Activated CD4-positive, alpha-beta T cell treated with anti-CD3 and anti-CD28 coated beads, Interleukin-2, amount 10 ng/mL, durations not matched to agents 7 days and 5 days (primary cell): Measurements from ENCODE around the gene TRMT1. TPM values are rescaled to one million over a fixed set of nuclear protein-coding genes. Genes with fewer than 3 reads are reported as not detected.

Source experiments
- CTCF ChIA-PET: fragments of 350-600 bp; sonication (Branson Sonifier 250); formaldehyde crosslinking; loops from one replicate; lab custom pipeline; 2021; ENCODE audit warnings: antibody characterized with exemption; lab: Charles Lee
- POLR2A ChIA-PET: fragments of 350-600 bp; sonication (Branson Sonifier 250); formaldehyde crosslinking; loops from one replicate; lab custom pipeline; 2021; ENCODE audit warnings: antibody characterized with exemption; lab: Charles Lee
- DNase-seq: peaks from one replicate; pipeline ENCODE4 v3.0.0-alpha.2; 2020
- H3K27ac Mint-ChIP-seq: one replicate; pipeline ENCODE4 v1.8.0; 2021; ENCODE audit warnings: mild to moderate bottlenecking, moderate library complexity, mixed read lengths
- H3K27me3 Mint-ChIP-seq: one replicate; pipeline ENCODE4 v1.8.0; 2021; ENCODE audit warnings: mixed read lengths
- H3K36me3 Mint-ChIP-seq: one replicate; pipeline ENCODE4 v1.8.0; 2021; ENCODE audit warnings: low read depth, mixed read lengths
- H3K4me1 Mint-ChIP-seq: one replicate; pipeline ENCODE4 v1.8.0; 2021; ENCODE audit warnings: mixed read lengths
- H3K4me3 Mint-ChIP-seq: one replicate; pipeline ENCODE4 v1.8.0; 2021; ENCODE audit warnings: mild to moderate bottlenecking, moderate library complexity, mixed read lengths
- H3K9me3 Mint-ChIP-seq: one replicate; pipeline ENCODE4 v1.8.0; 2021; ENCODE audit warnings: mixed read lengths
- total RNA-seq, 2 experiments: library from RNA; stranded (reverse); gene quantifications; one replicate each; pipeline ENCODE4 v1.2.3, GENCODE V29; 2021

TRMT1 gene
- total RNA-seq, 2 experiments from 2014 or later: 44.7 to 58.3 TPM

DNA sequence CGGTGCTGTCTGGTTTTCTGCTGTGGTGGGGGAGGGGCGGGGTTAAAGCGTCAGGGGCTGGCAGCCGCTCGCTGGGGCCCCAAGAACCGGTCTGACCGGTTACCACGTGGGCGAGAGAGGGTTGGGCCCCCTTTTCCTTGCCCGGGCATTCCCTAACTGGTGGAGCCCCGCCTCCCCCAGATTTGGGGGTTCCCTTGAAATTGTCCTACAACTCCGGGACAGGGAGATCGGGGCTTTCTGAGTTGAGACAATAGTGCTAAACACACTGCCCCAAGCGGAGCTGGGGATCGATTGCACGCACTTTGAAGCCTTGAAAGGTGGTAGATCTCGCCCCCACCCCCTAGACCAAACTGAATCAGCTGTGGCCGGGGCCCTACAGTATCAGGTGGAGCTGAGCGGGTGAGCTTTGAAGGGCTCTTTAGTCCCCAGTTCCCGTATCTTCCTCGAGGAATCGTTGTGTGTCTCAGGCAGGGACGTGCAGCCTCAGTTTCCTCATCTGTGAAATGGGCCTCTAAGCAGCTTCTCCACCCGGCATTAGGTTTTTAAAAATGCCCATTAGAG lies 38.5 kb upstream of the TRMT1 start:
- POLR2A ChIA-PET: interaction anchor here (0.6 to 1.4 kb wide), 4 partner anchors 9 to 1339 kb away, joined by 3 to 7 read pairs (median 6); no protein-coding TSS in a partner anchor
- peak overlapping the region; percentile 97 for H3K4me3 Mint-ChIP-seq
- peaks cover 35% of the 10 kb centered on the region for H3K4me1 Mint-ChIP-seq
- peak overlapping the region; percentile 100 for H3K27ac Mint-ChIP-seq
- peak; percentile 78 for DNase-seq
- H3K36me3 Mint-ChIP-seq: peaks cover 34% of the 10 kb centered on the region
- no peaks in the 10 kb centered on the region for H3K27me3 Mint-ChIP-seq
- CTCF ChIA-PET: interaction anchor here (0.8 to 1.5 kb wide), 8 partner anchors 9 to 51 kb away, joined by 3 to 7 read pairs (median 4); no protein-coding TSS in a partner anchor
- no peaks in the 10 kb centered on the region for H3K9me3 Mint-ChIP-seq

DNA sequence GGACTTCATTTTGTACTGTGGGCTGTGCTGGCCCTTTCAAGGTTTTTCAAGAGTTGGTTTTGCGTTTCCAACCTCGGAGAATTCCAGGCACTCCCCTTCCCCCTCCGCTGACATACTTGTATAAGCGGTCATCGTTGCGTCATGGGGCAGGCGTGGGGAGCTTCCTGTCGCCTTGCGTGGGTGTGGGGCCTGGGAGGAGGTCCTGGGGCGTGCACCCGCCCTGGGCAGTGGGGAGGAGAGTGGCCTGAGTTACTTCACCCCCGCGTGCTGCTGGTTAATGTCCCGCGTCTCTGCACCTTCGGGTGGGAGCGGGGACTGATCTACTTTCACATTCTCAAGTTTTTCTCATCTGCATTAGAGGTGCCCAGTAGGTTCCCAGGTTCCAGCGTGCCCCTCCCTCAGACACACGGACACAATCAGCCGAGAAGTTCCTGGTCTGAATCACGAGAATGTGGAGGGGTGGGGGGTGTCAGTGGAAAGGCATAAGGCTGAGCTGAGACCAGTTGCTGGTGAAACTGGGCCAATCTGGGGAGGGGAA lies 37.8 kb upstream of the TRMT1 start:
- peak overlapping the region; percentile 100 for H3K27ac Mint-ChIP-seq
- H3K27me3 Mint-ChIP-seq: no peaks in the 10 kb centered on the region
- POLR2A ChIA-PET: interaction anchor here (0.8 to 1.4 kb wide), 2 partner anchors 10 to 24 kb away, joined by 6 to 7 read pairs; no protein-coding TSS in a partner anchor
- no peaks in the 10 kb centered on the region for H3K9me3 Mint-ChIP-seq
- H3K4me3 Mint-ChIP-seq: peak overlapping the region; percentile 97
- peaks cover 34% of the 10 kb centered on the region for H3K4me1 Mint-ChIP-seq
- CTCF ChIA-PET: interaction anchor here (1.1 kb wide), 2 partner anchors 10 to 27 kb away, joined by 5 to 7 read pairs; no protein-coding TSS in a partner anchor
- H3K36me3 Mint-ChIP-seq: peaks cover 32% of the 10 kb centered on the region
- peak; percentile 61 for DNase-seq

DNA sequence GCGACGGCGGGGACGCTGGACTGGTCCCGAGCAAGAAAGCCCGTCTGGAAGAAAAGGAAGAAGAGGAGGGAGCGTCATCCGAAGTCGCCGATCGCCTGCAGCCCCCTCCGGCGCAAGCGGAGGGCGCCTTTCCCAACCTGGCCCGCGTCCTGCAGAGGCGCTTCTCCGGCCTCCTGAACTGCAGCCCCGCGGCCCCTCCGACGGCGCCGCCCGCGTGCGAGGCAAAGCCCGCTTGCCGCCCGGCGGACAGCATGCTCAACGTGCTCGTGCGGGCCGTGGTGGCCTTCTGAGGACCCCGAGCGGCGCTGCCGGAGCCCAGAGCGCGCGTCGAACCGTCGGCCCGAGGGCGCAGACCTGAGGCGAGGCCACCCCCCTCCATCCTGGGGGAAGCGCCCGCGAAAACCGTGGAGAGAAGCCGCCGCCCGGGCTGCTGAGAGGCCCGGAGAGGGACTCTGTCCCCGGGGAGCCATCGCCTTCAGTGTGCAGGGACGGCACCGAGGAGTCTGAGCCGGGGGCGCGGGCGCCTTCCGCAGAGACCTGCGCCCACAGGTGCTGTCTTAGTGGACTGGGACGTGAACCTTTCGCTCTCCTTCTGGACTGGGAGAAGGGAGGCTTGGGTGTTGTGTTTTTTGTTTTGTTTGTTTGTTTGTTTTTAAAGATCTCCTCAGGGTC lies 37.2 kb upstream of the TRMT1 start:
- Mint-ChIP-seq H3K9me3 (no peaks in the 10 kb centered on the region), H3K27ac (peak overlapping the region; percentile 100), H3K36me3 (peaks cover 32% of the 10 kb centered on the region), H3K4me1 (peaks cover 38% of the 10 kb centered on the region), H3K27me3 (no peaks in the 10 kb centered on the region), H3K4me3 (peak overlapping the region; percentile 97)
- POLR2A ChIA-PET: interaction anchor here (1.5 to 1.7 kb wide), 2 partner anchors 8 to 54 kb away, joined by 3 to 5 read pairs; no protein-coding TSS in a partner anchor
- CTCF ChIA-PET: interaction anchor here (2.0 kb wide), 2 partner anchors 10 to 14 kb away, joined by 10 to 11 read pairs; no protein-coding TSS in a partner anchor
- DNase-seq: no peak

DNA sequence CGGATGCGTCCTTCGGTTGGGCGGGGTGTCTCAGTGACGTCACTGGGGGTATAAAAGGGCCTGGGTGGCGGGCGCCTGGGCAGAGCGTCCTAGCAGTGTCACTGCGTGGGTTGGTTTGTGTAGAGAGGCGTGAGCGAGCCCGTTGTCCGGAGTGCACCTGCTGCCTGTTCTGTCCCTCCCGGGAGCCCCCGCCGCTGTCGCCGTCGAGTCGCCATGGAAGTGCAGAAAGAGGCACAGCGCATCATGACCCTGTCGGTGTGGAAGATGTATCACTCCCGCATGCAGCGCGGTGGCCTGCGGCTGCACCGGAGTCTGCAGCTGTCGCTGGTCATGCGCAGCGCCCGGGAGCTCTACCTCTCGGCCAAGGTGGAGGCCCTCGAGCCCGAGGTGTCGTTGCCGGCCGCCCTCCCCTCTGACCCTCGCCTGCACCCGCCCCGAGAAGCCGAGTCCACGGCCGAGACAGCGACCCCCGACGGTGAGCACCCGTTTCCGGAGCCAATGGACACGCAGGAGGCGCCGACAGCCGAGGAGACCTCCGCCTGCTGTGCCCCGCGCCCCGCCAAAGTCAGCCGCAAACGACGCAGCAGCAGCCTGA lies 36.5 kb upstream of the TRMT1 start:
- peaks cover 26% of the 10 kb centered on the region for H3K36me3 Mint-ChIP-seq
- no peaks in the 10 kb centered on the region for H3K27me3 Mint-ChIP-seq
- ChIA-PET CTCF (interaction anchor here (1.1 to 2.0 kb wide), 7 partner anchors 8 to 175 kb away, joined by 3 to 11 read pairs (median 5); no protein-coding TSS in a partner anchor), POLR2A (interaction anchor here (0.6 to 1.7 kb wide), 9 partner anchors 8 to 853 kb away, joined by 3 to 5 read pairs (median 3); partner anchors contain the start of gene RFX1)
- H3K4me1 Mint-ChIP-seq: peaks cover 35% of the 10 kb centered on the region
- peak; percentile 97 for DNase-seq
- peak overlapping the region; percentile 97 for H3K4me3 Mint-ChIP-seq
- H3K27ac Mint-ChIP-seq: peak overlapping the region; percentile 100
- no peaks in the 10 kb centered on the region for H3K9me3 Mint-ChIP-seq

DNA sequence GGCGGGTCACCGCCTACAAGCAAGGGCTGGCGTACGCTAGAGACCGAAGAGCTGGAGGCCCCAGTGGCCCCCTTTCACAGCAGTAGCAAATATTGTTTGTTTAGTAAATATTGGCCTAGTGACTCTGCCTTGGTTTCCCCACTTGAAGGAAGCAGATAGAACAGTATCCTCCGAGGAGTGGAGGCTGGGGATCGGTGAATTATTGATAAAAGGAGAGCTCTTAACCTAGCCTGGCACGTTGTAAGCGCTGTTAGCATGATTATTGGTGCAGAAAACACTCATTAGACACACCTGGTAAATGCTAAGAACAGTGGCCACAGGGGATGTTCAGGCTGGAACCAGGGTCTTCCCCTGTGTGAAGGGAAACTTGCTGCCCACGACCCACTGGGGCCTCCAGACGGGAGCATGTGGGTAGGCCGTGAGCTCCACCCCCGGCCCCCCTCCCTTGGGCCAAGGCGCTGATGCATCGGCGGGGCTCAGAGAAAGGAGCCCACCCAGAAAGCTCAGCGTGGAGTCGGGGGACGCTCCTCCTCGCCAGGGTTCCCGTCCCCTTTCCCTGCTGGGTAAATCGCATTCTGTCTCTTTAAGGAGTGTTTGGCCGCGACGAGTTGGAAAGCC lies 35.9 kb upstream of the TRMT1 start:
- H3K9me3 Mint-ChIP-seq: no peaks in the 10 kb centered on the region
- peaks cover 26% of the 10 kb centered on the region for H3K36me3 Mint-ChIP-seq
- DNase-seq: no peak
- CTCF ChIA-PET: interaction anchor here (0.6 to 2.0 kb wide), 10 partner anchors 9 to 685 kb away, joined by 3 to 11 read pairs (median 4); no protein-coding TSS in a partner anchor
- H3K4me3 Mint-ChIP-seq: peak overlapping the region; percentile 97
- H3K4me1 Mint-ChIP-seq: peaks cover 30% of the 10 kb centered on the region
- H3K27me3 Mint-ChIP-seq: no peaks in the 10 kb centered on the region
- POLR2A ChIA-PET: interaction anchor here (0.6 to 1.7 kb wide), 10 partner anchors 9 to 854 kb away, joined by 3 to 5 read pairs (median 3); partner anchors contain the start of gene RFX1
- H3K27ac Mint-ChIP-seq: peak overlapping the region; percentile 100

DNA sequence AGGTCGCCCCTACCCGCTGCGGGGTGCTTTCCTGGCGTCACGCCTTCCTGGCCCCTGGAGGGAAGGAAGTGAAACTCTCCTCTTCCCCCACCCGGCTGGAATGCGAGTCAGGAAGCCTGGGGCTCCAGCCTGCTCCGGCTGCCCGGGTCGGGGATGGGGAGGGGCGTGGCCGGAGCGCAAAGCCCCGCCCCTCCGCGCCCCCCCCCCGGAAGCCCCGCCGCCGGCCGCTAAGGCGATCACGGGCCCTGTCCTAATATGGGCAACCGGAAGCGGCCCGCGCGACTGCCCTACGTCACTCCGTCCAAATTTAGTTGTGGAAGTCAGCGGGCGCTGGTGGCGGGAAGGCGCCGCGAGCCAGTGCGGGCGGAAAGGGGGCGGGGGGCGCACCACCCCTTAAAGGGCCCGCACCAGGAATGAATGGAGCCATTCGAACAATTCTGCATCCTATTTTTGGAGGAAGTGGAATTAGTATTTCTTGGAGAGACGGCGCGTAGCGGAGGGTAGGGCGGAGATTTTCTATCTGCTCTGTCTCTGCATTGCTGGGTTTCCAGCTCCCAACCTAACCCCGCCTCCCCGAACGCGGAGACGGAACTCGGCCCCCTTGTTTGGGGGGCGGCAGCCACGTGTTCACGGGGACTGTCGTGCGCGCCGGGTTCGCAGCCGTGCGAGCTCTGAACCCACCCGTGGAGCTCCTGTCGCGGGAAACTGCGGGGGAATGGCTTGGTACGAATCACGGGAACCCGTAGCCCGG lies 35.2 kb upstream of the TRMT1 start:
- peak overlapping the region; percentile 100 for H3K27ac Mint-ChIP-seq
- DNase-seq: peak; percentile 96
- peak overlapping the region; percentile 97 for H3K4me3 Mint-ChIP-seq
- POLR2A ChIA-PET: interaction anchor here (0.6 to 1.7 kb wide), 7 partner anchors 10 to 854 kb away, joined by 3 to 5 read pairs (median 3); partner anchors contain the start of gene RFX1
- H3K4me1 Mint-ChIP-seq: peaks cover 27% of the 10 kb centered on the region
- CTCF ChIA-PET: interaction anchor here (0.6 to 2.0 kb wide), 10 partner anchors 10 to 686 kb away, joined by 3 to 11 read pairs (median 4); no protein-coding TSS in a partner anchor
- peaks cover 29% of the 10 kb centered on the region for H3K36me3 Mint-ChIP-seq
- H3K9me3 Mint-ChIP-seq: no peaks in the 10 kb centered on the region
- no peaks in the 10 kb centered on the region for H3K27me3 Mint-ChIP-seq

DNA sequence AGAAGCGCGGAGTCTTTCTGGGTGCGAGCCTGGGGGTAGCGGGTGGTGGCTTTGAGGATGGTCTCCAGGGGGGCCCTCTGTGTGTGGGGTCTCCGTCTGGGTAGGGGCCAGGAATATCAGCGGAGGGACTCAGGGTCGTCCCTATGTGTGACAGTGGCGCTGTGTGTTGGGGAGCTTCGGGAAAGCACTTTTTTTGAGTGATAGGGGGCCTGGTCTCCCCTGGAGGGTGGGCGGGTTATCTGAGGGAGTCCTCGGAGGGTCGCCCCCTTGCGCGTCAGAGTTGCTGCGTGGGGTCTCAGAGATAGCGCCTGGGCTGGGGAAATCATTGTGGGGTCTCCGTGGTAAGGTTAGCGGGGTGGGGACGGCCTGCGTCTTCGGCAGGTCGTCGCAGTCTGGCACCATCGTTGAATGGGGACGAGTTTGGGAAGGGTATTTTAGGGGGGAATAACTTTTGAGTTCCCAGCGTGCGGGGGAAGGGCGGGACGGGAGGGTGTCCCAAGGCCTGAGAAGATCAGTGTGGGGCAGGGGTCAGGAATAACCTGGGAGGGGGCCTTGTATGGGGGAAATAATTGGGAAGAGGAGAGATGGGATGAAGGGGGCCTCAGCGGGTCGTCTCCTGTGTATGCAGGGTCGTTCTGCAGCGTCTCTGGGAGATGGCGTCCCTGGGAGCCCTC lies 34.5 kb upstream of the TRMT1 start:
- DNase-seq: peak; percentile 35
- Mint-ChIP-seq H3K4me1 (peaks cover 20% of the 10 kb centered on the region), H3K4me3 (peak overlapping the region; percentile 97), H3K27me3 (no peaks in the 10 kb centered on the region), H3K27ac (peak overlapping the region; percentile 91), H3K36me3 (peaks cover 29% of the 10 kb centered on the region), H3K9me3 (no peaks in the 10 kb centered on the region)
- CTCF ChIA-PET: interaction anchor here (1.0 to 1.9 kb wide), 4 partner anchors 13 to 186 kb away, joined by 3 to 6 read pairs (median 6); partner anchors contain the start of gene NACC1
- POLR2A ChIA-PET: no interaction called here

DNA sequence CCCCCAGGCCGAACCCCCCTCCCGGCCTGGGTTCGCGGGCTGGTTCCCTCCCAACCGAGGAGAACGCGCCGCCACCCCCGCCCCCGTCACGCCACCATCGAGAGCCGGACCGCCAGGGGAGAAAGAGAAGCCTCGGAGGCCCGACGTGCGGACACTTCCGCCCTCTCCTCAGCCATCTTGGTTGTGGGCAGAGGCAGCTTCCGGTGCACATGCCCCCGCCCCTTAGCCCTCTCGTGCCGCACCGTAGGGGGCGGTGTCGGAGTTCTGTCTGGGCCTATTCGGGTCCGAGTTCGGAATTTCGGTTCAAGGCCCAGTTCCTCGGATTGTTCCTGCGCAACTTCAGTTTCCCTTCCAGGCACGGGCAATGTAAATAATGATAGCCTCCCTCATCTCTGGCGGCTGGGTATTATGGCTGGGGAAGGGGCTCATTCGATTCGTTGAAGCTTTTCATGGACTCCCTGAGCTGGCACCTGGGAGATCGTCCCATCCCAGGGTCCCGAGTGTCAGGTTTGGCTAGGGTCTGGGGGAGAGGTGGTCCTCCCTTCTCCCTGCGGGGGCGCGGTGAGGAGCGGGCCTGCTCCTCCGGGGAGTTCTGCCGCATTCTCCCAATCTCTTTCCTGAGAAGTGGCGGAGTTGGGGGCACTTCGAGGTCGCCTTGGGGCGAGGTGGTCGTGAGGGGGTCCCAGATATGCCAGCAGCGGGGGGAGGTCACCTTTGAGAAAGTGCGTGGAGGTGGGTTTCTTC lies 33.8 kb upstream of the TRMT1 start, which contains the start of the genes IER2 and STX10:
TSS of gene IER2 (plus strand) at position 225 of the 744 bp plus-strand sequence. CDS start 2,776 bp downstream, outside the sequence.
TSS of gene STX10 (minus strand) at position 189 of the 744 bp plus-strand sequence. CDS start 202 bp downstream, outside the sequence.
- CTCF ChIA-PET: interaction anchor here (0.6 to 1.9 kb wide), 10 partner anchors 8 to 260 kb away, joined by 3 to 6 read pairs (median 5); partner anchors contain the start of gene NACC1
- peak within 1 kb of the TSS; percentile 91 for H3K27ac Mint-ChIP-seq

DNA sequence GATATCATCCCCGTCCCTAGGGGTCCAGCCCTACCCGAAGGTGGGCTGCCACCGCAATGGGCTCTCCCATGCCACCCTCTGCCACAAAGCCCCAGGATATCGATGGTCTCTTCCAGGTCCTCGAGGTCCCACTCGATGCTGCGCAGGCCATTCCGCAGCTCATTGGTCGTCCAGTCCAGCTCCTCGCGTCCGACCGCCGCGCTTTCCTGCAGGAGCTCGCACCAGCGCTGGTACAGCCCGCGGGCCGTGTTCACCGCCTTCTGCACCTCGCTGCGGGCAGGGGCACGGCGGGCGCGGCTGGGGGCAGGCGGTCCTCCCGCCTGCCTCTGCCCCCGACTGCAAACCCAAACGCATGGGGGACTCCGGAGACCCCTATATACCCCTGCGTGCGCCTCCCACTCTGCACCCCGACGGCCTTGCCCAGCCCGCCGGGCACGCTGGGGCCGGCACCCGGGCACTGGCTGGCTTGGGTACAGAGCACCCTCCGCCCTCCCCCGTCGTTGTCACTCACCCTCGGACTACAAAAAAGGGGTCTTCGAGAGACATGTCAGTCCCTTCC lies 33.2 kb upstream of the TRMT1 start:
- peak overlapping the region; percentile 97 for H3K4me3 Mint-ChIP-seq
- peaks cover 20% of the 10 kb centered on the region for H3K36me3 Mint-ChIP-seq
- no peaks in the 10 kb centered on the region for H3K9me3 Mint-ChIP-seq
- peaks cover 19% of the 10 kb centered on the region for H3K4me1 Mint-ChIP-seq
- DNase-seq: peak; percentile 37
- ChIA-PET CTCF (interaction anchor here (0.6 to 1.9 kb wide), 10 partner anchors 8 to 260 kb away, joined by 3 to 6 read pairs (median 4); partner anchors contain the start of gene NACC1), POLR2A (no interaction called here)
- peak overlapping the region; percentile 91 for H3K27ac Mint-ChIP-seq
- H3K27me3 Mint-ChIP-seq: no peaks in the 10 kb centered on the region

More for the DNA sequence above, 33.8 kb upstream of the TRMT1 start, which contains the start of the genes IER2 and STX10:
- Mint-ChIP-seq H3K36me3 (peaks cover 26% of the 10 kb centered on the region), H3K27me3 (no peaks in the 10 kb centered on the region), H3K4me1 (peaks cover 19% of the 10 kb centered on the region), H3K9me3 (no peaks in the 10 kb centered on the region), H3K4me3 (peak within 1 kb of the TSS; percentile 97)
- POLR2A ChIA-PET: no interaction called here
- DNase-seq: peak; percentile 95
